KMS-11 (cell line): ENCODE measurements around the gene ZNF614.
"Not testable (repeated sequence)": the region's sequence is repeated elsewhere in the genome, so short reads cannot be mapped to it uniquely, and the experiment has no call there.

Experiments
- H2AFZ ChIP-seq: fragments of 200-600 bp; sonication (generic); 2 replicates; pipeline ENCODE4 v1.6.1; 2016; ENCODE audit warnings: antibody characterized with exemption, mixed run types, low read depth
- H3K27ac ChIP-seq: fragments of 200-600 bp; sonication (generic); 2 replicates; pipeline ENCODE4 v1.6.1; 2016; ENCODE audit warnings: mild to moderate bottlenecking, mixed run types
- H3K27me3 ChIP-seq: fragments of 200-600 bp; sonication (generic); 2 replicates; pipeline ENCODE4 v1.6.1; 2017; ENCODE audit warnings: mild to moderate bottlenecking, low read depth, mixed run types, moderate library complexity; ENCODE audit not compliant: insufficient read depth
- H3K36me3 ChIP-seq: fragments of 200-600 bp; sonication (generic); 2 replicates; pipeline ENCODE4 v1.6.1; 2017; ENCODE audit warnings: mild to moderate bottlenecking, mixed run types; ENCODE audit not compliant: insufficient read depth
- H3K4me1 ChIP-seq: fragments of 200-600 bp; sonication (generic); 2 replicates; pipeline ENCODE4 v1.6.1; 2016; ENCODE audit warnings: mild to moderate bottlenecking, low read depth, mixed run types; ENCODE audit not compliant: poor library complexity, severe bottlenecking
- H3K4me2 ChIP-seq: fragments of 200-600 bp; sonication (generic); 2 replicates; pipeline ENCODE4 v1.7.0; 2016; ENCODE audit warnings: mild to moderate bottlenecking, mixed run types
- H3K4me3 ChIP-seq: fragments of 200-600 bp; sonication (generic); IDR thresholded peaks from 2 replicates; pipeline ENCODE4 v1.6.1; 2017; ENCODE audit warnings: low read depth, low read length, mixed read lengths; ENCODE audit not compliant: insufficient read depth
- H3K79me2 ChIP-seq: fragments of 200-600 bp; sonication (generic); 2 replicates; pipeline ENCODE4 v1.6.1; 2016; ENCODE audit warnings: low read depth, mixed run types; ENCODE audit not compliant: insufficient read depth
- H3K9ac ChIP-seq: fragments of 200-600 bp; sonication (generic); 2 replicates; pipeline ENCODE4 v1.6.1; 2016; ENCODE audit warnings: mild to moderate bottlenecking, mixed run types
- H4K20me1 ChIP-seq: fragments of 200-600 bp; sonication (generic); 2 replicates; pipeline ENCODE4 v1.6.1; 2016; ENCODE audit warnings: mild to moderate bottlenecking, mixed run types; ENCODE audit not compliant: insufficient read depth
- CTCF ChIP-seq: fragments of 200-600 bp; sonication (generic); conservative IDR thresholded peaks from 2 replicates; pipeline ENCODE4 v1.6.1; 2017; ENCODE audit warnings: low read depth, mild to moderate bottlenecking, antibody characterized with exemption, low read length, moderate library complexity, mixed read lengths

Gene ZNF614

GRCh38 chr19:51980116-51980736, 48.0 kb downstream of the ZNF614 start:
- Histone ChIP-seq H3K79me2 (no peaks in the 10 kb centered on the region), H2AFZ (no peak overlapping the region), H4K20me1 (no peaks in the 10 kb centered on the region), H3K27me3 (no peaks in the 10 kb centered on the region), H3K9ac (no peak overlapping the region), H3K36me3 (no peaks in the 10 kb centered on the region), H3K4me2 (no peak overlapping the region), H3K27ac (no peak overlapping the region), H3K4me3 (no peak overlapping the region), H3K4me1 (no peaks in the 10 kb centered on the region)
- no peak for TF ChIP-seq CTCF

- Histone ChIP-seq H3K4me2 (no peak overlapping the region), H2AFZ (no peak overlapping the region), H4K20me1 (no peaks in the 10 kb centered on the region), H3K4me3 (no peak overlapping the region), H3K36me3 (no peaks in the 10 kb centered on the region), H3K27ac (no peak overlapping the region), H3K9ac (no peak overlapping the region), H3K4me1 (no peaks in the 10 kb centered on the region), H3K27me3 (no peaks in the 10 kb centered on the region), H3K79me2 (no peaks in the 10 kb centered on the region)
- no peak for TF ChIP-seq CTCF
These were observed 49.3 kb downstream of the ZNF614 start for GRCh38 chr19:51978882-51979281.

GRCh38 chr19:51977346-51977745, 50.8 kb downstream of the ZNF614 start:
- no peak overlapping the region for H2AFZ ChIP-seq
- H3K27ac ChIP-seq, result no peak overlapping the region
- no peak overlapping the region for H3K4me3 ChIP-seq
- no peaks in the 10 kb centered on the region for H3K36me3 ChIP-seq
- no peak overlapping the region for H3K9ac ChIP-seq
- no peaks in the 10 kb centered on the region for H3K4me1 ChIP-seq
- no peaks in the 10 kb centered on the region for H4K20me1 ChIP-seq
- no peaks in the 10 kb centered on the region for H3K27me3 ChIP-seq
- TF ChIP-seq CTCF, result no peak
- H3K79me2 ChIP-seq, result no peaks in the 10 kb centered on the region
- H3K4me2 ChIP-seq, result no peak overlapping the region

DNA sequence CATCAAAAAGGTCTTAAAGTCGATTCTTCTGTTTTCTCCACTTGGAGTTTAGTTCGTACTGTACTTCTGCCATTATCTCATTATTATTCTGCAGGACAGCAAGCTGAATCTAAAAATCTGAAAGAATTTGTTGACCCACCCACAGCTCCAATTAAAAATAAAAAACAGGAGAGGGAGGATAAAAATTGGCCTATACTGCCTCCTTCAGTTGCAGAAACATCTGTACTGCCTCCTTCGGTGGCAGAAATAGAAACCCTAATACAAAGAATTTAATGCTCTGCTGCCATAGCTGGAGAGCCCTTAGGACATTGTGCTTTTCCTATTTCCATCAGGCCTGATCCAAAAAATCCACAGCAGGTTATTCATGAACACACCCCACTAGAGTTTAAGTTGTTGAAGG, 51.3 kb downstream of the ZNF614 start:
- H3K4me1 ChIP-seq, result no peaks in the 10 kb centered on the region
- H3K27me3 ChIP-seq, result no peaks in the 10 kb centered on the region
- H3K79me2 ChIP-seq, result no peaks in the 10 kb centered on the region
- no peaks in the 10 kb centered on the region for H4K20me1 ChIP-seq
- no peak overlapping the region for H3K27ac ChIP-seq
- H3K4me2 ChIP-seq, result no peak overlapping the region
- no peaks in the 10 kb centered on the region for H3K36me3 ChIP-seq
- H2AFZ ChIP-seq, result no peak overlapping the region
- no peak overlapping the region for H3K4me3 ChIP-seq
- H3K9ac ChIP-seq, result no peak overlapping the region
- TF ChIP-seq CTCF, result no peak

DNA sequence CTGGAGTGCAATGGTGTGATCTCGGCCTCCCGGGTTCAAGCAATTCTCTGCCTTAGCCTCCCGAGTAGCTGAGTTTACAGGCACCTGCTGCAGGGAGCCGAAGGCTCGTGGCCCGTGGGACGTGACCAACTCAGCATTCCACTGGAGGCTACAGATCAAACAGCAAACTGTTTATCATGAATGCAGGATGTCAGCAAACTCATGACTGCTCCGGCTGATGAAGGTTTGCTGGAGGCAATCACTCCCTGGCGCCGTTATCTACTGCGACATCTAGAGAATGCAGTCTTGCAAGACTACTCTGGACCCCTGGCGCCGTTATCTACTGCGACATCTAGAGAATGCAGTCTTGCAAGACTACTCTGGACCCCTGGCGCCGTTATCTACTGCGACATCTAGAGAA, 52.4 kb downstream of the ZNF614 start:
- not testable (repeated sequence) for H3K4me2 ChIP-seq, H3K79me2 ChIP-seq, H3K4me1 ChIP-seq, H2AFZ ChIP-seq, H3K9ac ChIP-seq, H3K4me3 ChIP-seq, H3K27me3 ChIP-seq, H4K20me1 ChIP-seq, H3K36me3 ChIP-seq, H3K27ac ChIP-seq
